GM19452 (cell line): ENCODE results near the gene OMA1.

Source experiments
- ATAC-seq: cut with Tn5 transposase; IDR thresholded peaks from one replicate; pipeline ENCODE4 v1.9.1; 2021; ENCODE audit not compliant: unreplicated experiment

The OMA1 gene

DNA sequence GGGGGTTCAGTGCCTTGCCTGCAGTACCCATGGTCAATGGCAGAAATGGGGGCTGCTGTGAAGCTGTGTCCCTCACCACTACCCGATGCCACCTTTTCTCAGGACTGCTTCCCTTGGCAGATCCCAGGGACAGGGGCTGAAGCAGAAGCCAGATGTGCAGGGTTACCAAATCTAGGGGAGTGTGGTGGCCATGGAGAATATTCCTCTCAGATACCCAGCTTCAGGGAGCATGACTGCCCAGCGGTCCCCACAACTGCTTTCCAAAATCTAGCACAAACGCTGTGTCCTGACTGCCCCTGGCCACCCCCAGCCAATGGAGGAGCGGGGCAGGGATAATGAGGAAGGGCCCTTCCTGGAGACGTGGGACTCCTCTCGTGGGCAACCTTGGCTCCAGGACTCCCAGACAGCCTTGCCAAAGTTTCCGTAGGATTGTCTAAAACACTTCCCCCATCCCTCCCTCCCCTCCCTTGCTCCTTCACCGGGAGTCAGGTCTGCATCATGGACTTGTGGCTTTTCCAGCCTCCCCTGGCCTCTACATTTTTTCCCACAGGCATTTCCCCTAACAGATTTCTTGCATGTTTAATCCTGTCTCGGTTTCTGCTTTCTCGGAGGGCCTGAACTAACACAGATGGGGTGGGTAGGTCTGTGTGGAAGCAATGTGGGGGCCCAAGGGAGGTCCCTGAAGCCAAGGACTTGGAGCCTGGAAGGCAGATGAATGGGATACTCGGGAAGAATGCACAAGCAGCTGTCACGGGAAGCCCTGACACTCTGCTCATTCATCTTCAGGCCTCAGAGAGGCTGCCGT, 80.5 kb downstream of the OMA1 start:
- no peak for ATAC-seq

DNA sequence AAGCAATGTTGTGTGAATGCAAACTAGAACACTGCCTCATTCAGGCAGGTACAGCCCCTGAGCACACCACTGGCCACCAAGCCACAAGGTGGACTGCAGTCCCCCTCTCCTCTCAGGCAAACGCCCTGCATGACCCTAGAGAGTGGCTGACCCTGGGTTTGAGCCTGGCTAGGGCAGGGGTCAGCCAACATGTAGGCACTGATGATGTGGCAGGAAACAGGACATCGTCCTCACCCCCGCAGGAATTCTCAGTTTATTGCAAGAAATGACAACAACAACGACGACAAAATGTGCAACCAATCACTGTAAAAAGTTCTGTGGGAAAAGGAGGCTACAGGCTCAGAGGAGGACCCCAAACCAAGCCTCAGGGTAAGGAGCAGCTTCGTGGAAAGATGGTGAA, 81.3 kb downstream of the OMA1 start:
- no peak for ATAC-seq

DNA sequence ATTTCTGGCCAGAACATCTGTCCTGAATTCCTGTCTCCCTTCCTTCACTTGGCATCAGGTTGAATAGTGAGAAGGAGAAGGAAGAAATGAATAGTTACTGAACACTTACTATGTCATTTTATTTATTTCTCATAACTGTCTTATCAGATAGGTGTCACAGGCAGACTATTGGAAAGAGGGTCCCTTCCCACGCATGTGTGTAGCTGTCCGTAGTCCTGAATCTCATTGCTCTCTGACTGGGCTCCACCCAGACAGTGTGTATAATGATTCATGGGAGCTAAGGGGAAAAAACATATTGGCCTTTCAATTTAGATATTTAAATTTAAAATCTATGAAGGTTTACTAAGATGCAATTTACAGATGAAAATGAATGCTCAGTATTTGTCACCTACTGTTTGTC, 86.1 kb downstream of the OMA1 start:
- ATAC-seq: no peak

DNA sequence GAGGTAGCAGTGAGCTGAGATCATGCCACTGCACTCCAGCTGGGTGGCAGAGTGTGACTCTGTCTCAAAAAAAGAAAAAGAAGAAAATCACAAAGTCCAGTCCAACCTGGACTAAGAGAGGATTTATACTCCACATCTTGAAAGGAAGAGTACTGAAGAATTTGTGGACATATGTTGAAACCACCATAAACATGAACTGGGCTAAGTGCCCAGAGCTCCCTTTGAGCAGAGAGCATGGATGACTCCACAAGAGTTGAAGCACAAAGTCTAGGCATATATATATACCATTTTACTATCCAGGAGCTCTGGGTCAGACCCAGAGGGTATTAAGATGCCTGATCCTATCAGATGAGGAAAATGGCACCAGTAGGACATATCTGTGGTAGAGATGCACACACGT, 86.6 kb downstream of the OMA1 start:
- ATAC-seq: no peak

GRCh38 chr1:58457023-58457635, 89.4 kb downstream of the OMA1 start:
- ATAC-seq: no peak

GRCh38 chr1:58456470-58456869, 90.1 kb downstream of the OMA1 start:
- ATAC-seq: no peak

GRCh38 chr1:58454807-58455206, 91.7 kb downstream of the OMA1 start:
- ATAC-seq: no peak

GRCh38 chr1:58454385-58454784, 92.1 kb downstream of the OMA1 start:
- ATAC-seq: no peak

DNA sequence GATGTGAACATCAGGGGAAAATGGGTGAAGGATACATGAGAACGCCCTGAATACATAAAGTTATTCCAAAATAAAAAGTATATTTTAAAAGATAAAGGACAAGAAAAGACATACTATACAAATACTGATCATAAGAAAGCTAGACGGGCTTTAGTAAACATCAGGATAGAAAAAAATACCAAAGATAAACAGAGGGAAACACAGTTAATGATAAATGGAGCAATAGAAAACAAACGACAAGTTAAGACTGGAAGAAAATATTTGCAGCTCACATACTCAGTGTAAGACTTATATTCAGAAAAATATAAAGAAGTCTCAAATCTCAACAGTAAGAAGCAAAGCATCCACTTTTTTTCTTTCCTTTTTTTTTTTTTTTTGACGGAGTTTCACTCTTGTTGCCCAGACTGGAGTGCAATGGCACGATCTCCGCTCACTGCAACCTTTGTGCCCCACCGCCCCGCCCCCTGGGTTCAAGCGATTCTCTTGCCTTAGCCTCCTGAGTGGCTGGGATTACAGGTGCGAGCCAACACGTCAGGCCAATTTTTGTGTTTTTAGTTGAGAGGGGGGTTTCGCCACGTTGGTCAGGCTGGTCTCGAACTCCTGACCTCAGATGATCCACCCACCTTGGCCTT, 94.8 kb downstream of the OMA1 start:
- no peak for ATAC-seq

DNA sequence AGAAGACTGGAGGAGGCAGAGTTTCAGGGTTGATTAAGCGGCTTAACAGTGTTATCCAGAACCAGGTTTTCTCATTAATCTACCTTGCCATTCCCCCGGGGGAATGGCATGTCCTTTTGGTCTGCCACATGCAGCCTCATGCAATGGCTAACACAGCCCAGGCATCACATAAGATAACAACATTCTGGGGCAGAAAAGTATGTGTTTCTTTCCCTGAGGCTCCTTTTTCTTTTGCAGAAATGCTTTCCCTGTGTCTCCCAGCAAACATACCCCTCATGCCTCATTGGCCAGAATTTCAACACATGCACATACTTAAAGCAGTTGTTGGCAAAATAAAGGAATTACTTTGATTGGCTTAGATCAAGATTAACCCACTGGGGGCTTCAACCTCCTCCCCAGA, 98.6 kb downstream of the OMA1 start:
- no peak for ATAC-seq

DNA sequence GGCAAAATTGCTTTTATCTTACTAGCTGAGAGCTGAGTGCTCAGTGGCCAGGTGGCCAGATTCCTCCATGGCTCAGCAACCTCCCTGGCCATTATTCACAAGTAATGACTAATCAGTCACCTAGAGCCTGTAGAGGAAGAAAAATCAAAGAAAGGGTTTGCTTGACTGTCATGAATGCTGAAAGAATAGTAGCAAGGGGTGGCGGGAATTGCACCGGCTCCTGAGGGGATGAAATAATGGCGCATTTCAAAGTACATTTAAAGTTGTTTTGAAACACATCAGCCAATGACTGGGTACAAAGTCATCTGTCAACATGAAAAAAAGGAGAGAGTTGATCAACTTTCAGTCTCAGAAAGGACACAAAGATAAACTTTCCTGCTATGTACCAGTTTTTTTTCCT, 99.5 kb downstream of the OMA1 start:
- no peak for ATAC-seq

DNA sequence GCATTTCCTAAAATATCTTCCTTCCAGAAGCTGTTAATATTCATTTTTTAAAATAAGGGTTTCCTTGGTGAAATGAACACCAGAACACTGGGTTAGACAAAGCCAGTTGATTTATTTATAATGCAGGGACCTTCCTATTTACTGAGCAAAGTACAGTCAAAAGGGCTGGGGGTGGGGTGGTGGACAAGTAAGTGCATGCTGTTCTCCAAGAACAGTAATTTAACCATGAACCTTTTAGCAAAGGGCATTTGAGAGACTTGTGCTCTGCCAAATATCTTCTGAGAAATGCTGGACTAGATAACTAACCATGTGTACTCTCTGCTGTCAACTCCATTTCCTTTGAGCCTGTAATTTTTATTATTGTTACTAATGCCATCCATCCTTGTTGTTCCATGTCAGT, 100.2 kb downstream of the OMA1 start:
- ATAC-seq: no peak

- ATAC-seq: no peak
Observed at GRCh38 chr1:58443986-58444868, 102.3 kb downstream of the OMA1 start.

- ATAC-seq: no peak
Observed at GRCh38 chr1:58442114-58442513, 104.4 kb downstream of the OMA1 start.

DNA sequence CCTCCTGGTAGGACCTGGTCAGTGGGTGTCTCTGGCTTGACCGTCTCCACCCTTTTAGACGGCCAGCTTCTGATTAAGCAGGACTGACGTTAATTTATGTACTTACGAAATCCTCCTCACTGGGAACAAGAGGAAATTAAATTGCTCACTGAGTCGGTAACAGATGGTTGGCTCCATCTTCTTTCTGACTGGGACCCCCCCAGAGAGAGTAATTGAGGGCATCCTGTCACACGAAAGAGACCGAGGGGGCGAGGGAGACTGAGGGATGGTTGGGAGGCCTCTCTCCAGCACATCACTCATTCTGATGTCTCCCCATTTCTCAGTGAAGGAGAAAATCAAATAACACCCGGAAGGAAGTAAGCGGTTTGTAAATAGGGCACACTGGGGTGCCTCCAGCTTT, 104.8 kb downstream of the OMA1 start:
- ATAC-seq: no peak

- no peak for ATAC-seq
Observed at GRCh38 chr1:58440696-58441095, 105.8 kb downstream of the OMA1 start.

DNA sequence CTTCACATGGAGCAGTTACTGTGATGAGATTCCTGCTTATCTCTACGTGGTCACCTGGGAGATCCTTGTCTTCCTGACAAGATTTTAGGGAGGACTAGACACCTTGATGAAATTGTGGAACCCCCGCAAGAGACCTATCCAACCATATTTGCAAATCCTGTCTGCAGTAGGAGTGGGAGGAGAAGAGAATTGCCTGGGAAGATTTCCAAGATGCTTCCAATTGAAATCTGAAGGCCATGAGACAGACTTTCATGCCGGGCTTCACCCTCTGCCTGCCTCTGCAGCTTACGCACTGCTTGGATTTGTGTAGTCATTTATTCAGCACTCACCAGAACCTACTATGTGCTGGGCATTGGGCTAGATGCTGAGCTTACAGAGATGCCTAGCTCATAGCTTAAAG, 106.6 kb downstream of the OMA1 start:
- ATAC-seq: no peak

- no peak for ATAC-seq
Observed at GRCh38 chr1:58438468-58438867, 108.1 kb downstream of the OMA1 start.

DNA sequence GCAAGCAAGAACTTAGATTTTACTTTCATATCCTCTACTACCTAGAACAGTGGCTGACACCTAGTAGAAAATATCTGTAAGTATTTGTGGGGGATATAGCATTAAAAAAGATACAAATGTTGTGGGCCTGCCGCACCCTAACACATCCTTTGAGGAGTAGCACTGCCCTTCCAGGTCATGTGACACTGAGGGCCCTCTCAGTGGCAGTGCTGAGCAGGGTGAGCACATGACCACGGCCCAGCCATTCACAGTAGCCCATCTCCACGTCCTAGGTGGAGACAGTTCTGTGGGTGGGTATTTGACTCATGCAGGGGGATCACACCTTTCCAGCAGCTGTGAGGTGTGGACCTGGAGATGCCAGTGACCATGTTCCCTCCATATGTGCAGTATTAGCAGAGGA, 108.9 kb downstream of the OMA1 start:
- no peak for ATAC-seq

- no peak for ATAC-seq
Observed at GRCh38 chr1:58436615-58437297, 109.8 kb downstream of the OMA1 start.

- no peak for ATAC-seq
Observed at GRCh38 chr1:58435376-58435775, 111.2 kb downstream of the OMA1 start.
